ENCODE results near the gene SHPK.

- TF ChIP-seq CTCF (IDR thresholded peaks at IDR 0.05) (peak; percentile 85), SMC3 (IDR thresholded peaks at IDR 0.05) (peak; percentile 51; the same call in 2 of the 3 replicates), MYC (IDR thresholded peaks at IDR 0.05; ENCODE audit: borderline replicate concordance, low read length) (no peak), HOXA7 (CRISPR knock-in tag; IDR thresholded peaks at IDR 0.05) (no peak), POLR2A (IDR thresholded peaks at IDR 0.05; ENCODE audit: low read length) (no peak), HMGXB4 (CRISPR knock-in tag; IDR thresholded peaks at IDR 0.05; ENCODE audit: borderline replicate concordance) (no peak), CEBPB (IDR thresholded peaks at IDR 0.05) (no peak), BHLHE40 (IDR thresholded peaks at IDR 0.05; ENCODE audit: low read depth, low read length) (no peak), REST (IDR thresholded peaks at IDR 0.05) (no peak)
Measured at GRCh38 chr17:3683054-3683511, 47.0 kb upstream of the SHPK start.

Measured in A549 (cell line).